Measurements from ENCODE around the gene ZNF280A.
"Not testable (repeated sequence)": the region's sequence is repeated elsewhere in the genome, so short reads cannot be mapped to it uniquely, and the experiment has no call there.

The ZNF280A gene

GRCh38 chr22:22538226-22538989 is 18.3 kb upstream of the ZNF280A start:
- no peak for DNase-seq

GRCh38 chr22:22536916-22537315 is 16.8 kb upstream of the ZNF280A start:
- DNase-seq = no peak

- no peak for DNase-seq
Measured at GRCh38 chr22:22536515-22536914, 16.4 kb upstream of the ZNF280A start.

GRCh38 chr22:22535662-22536061 is 15.6 kb upstream of the ZNF280A start:
- DNase-seq = no peak

GRCh38 chr22:22534604-22535415 is 14.7 kb upstream of the ZNF280A start:
- no peak for DNase-seq

GRCh38 chr22:22533863-22534262 is 13.8 kb upstream of the ZNF280A start:
- no peak for DNase-seq

GRCh38 chr22:22533417-22533816 is 13.3 kb upstream of the ZNF280A start:
- no peak for DNase-seq

GRCh38 chr22:22532547-22533071 is 12.5 kb upstream of the ZNF280A start:
- not testable (repeated sequence) for DNase-seq

GRCh38 chr22:22531770-22532546 is 11.9 kb upstream of the ZNF280A start:
- no peak for DNase-seq

- DNase-seq = no peak
Measured at GRCh38 chr22:22528780-22529179, 8.7 kb upstream of the ZNF280A start.

- DNase-seq = no peak
Measured at GRCh38 chr22:22527312-22527711, 7.2 kb upstream of the ZNF280A start.

- DNase-seq = no peak
Measured at GRCh38 chr22:22526125-22526912, 6.2 kb upstream of the ZNF280A start.

GRCh38 chr22:22523494-22523893 is 3.4 kb upstream of the ZNF280A start:
- no peak for DNase-seq

- DNase-seq = no peak
Measured at GRCh38 chr22:22521631-22522030, 1.6 kb upstream of the ZNF280A start.

GRCh38 chr22:22520667-22521602 is 865 bp upstream of the ZNF280A start:
- DNase-seq = no peak

GRCh38 chr22:22519591-22519990 is 479 bp downstream of the ZNF280A start:
- no peak for DNase-seq

GRCh38 chr22:22516992-22517391 is 3.1 kb downstream of the ZNF280A start:
- DNase-seq = no peak

- no peak for DNase-seq
Measured at GRCh38 chr22:22515890-22516289, 4.2 kb downstream of the ZNF280A start.

- not testable (repeated sequence) for DNase-seq
Measured at GRCh38 chr22:22514431-22514830, 5.6 kb downstream of the ZNF280A start.

- DNase-seq = no peak
Measured at GRCh38 chr22:22513619-22514018, 6.5 kb downstream of the ZNF280A start.

- DNase-seq = no peak
Measured at GRCh38 chr22:22512951-22513350, 7.1 kb downstream of the ZNF280A start.

Measured in activated CD4-positive, alpha-beta T cell treated with anti-CD3 and anti-CD28 coated beads for 1 hour (primary cell).